Measurements from ENCODE around the gene PMFBP1. TPM values are rescaled to one million over a fixed set of nuclear protein-coding genes. Genes with fewer than 3 reads are reported as not detected.

The PMFBP1 gene
- total and polyA plus RNA-seq, 12 donors = 0.15 to 2.4 (median 0.55) TPM

DNA sequence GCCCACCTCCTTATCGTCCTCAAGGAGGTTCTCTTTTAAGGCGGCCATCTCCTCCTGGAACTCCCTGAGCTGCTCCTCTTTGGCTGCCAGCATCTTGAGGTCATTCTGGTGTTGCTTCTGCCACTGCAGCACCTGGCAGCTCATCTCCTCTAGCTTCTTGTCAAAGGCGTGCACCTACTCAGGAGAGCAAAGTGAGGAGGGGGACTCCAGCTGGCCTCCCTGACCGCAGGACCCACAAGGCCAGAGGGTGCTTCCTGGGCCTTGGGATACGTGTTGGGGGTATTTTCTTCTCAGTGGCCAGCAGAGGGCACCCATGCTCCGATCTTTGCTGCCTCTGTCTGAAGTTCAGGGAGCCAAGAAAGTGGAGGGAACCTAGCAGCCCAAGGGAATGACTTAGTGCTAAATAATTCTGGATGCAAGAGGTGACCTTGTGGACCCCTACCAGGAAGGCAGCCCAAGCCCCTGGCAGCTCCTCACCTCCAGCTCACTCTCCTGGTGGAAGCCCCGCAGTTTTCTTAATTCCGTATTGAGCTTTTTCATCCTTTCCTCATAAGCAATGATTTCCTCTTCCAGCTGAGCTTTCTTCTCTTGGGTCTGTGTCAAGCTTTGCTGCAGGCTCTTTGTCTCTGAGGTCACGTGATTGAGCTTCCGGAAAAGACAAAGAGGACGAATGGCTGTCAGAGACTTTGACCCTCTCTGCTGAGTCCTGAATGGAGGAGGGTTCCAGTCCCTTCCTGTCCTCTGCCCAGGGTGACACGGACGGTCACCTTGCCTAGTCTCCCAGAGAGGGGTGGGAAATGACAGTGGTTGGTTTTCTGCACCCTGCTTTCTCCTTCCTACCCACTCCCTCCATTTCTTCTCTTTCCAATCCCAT, 47.0 kb downstream of the PMFBP1 start:
- Histone ChIP-seq H3K9me3 (replicated peaks in 1 of 3) (no peaks in the 10 kb centered on the region), H3K27me3 (no peaks in the 10 kb centered on the region), H3K4me3 (no peak overlapping the region), H3K36me3 (replicated peaks in 1 of 2) (no peaks in the 10 kb centered on the region), H3K4me1 (replicated peaks in 1 of 2) (peaks cover 0 to 6% of the 10 kb centered on the region in 2 donors), H3K27ac (peak overlapping the region in 3 of 5 donors; percentile 13 to 74 (median 59))
- no peak for TF ChIP-seq POLR2A (IDR thresholded peaks at IDR 0.05)
- peak; percentile 66 to 83 (median 76) for TF ChIP-seq CTCF (IDR thresholded peaks at IDR 0.05)
- intact Hi-C loops (cut with DNase I) = loop anchor here (10.0 kb wide), 1 partner anchor 340 kb away; no protein-coding TSS in a partner anchor
- peak; percentile 69 to 82 (median 72) for DNase-seq
- 29 to 34% (median 32%) methylated on average over 12 to 13 of the region's 13 CpGs for WGBS, 4 donors

DNA sequence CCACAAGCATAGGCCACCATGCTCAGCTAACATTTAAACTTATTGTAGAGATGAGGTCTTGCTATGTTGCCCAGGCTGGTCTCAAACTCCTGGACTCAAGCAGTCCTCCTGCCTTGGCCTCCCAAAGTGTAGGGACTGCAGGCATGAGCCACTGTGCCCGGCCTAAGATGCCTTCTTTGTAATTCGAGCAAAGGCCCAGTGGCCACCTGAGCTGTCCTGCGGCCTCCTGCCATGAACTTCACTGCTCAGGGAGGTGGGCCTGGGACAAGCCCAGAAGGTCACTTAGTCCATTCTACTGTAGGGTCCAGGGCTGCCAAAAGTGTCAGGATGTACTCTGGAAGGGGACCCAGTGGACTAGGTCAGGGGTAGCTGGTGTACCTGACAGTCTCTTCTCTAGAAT, 47.8 kb downstream of the PMFBP1 start:
- Histone ChIP-seq H3K4me1 (replicated peaks in 1 of 2) (peaks cover 0 to 6% of the 10 kb centered on the region in 2 donors), H3K4me3 (no peak overlapping the region), H3K27ac (no peak overlapping the region), H3K27me3 (no peaks in the 10 kb centered on the region), H3K9me3 (replicated peaks in 1 of 3) (no peaks in the 10 kb centered on the region), H3K36me3 (replicated peaks in 1 of 2) (no peaks in the 10 kb centered on the region)
- intact Hi-C loops (cut with DNase I) = loop anchor here (10.0 kb wide), 1 partner anchor 341 kb away; no protein-coding TSS in a partner anchor
- no peak for DNase-seq
- no peak for TF ChIP-seq CTCF (IDR thresholded peaks at IDR 0.05)
- no peak for TF ChIP-seq POLR2A (IDR thresholded peaks at IDR 0.05)
- 63 to 96% (median 91%) methylated on average over 2 to 3 of the region's 3 CpGs; no CpG with 5 or more reads in 1 of the 4 donors for WGBS, 4 donors

DNA sequence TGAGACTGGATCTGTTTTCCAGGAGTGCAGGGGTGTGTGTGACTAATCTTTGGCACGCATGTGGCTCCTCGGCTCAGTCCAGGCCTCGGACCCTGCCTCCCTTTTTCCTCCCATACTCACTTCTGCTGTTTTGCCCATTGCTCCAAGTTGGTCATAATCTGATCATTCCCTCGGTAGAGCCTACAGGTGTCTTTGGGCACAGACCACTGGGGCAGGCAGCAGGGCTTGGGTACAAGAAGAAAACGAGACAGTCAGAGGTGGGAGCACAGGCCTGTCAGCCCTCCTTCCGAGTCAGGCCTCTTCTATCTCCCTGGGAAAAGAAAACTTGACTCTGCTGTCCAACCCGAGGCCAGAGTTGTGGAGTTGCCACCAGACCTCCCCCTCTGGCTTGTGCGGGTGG, 48.5 kb downstream of the PMFBP1 start:
- H3K9me3 ChIP-seq (replicated peaks in 1 of 3) = no peaks in the 10 kb centered on the region
- H3K4me3 ChIP-seq = no peak overlapping the region
- H3K27ac ChIP-seq = no peak overlapping the region
- H3K4me1 ChIP-seq (replicated peaks in 1 of 2) = peaks cover 0 to 6% of the 10 kb centered on the region in 2 donors
- DNase-seq = no peak
- no peaks in the 10 kb centered on the region for H3K36me3 ChIP-seq (replicated peaks in 1 of 2)
- 55 to 79% (median 77%) methylated on average over 8 of the region's 8 CpGs for WGBS, 4 donors
- no peak for TF ChIP-seq POLR2A (IDR thresholded peaks at IDR 0.05)
- TF ChIP-seq CTCF (IDR thresholded peaks at IDR 0.05) = no peak
- intact Hi-C loops (cut with DNase I) = loop anchor here (10.0 kb wide), 1 partner anchor 341 kb away; no protein-coding TSS in a partner anchor
- H3K27me3 ChIP-seq = no peaks in the 10 kb centered on the region

- Histone ChIP-seq H3K9me3 (replicated peaks in 1 of 3) (no peaks in the 10 kb centered on the region), H3K4me1 (replicated peaks in 1 of 2) (peaks cover 0 to 6% of the 10 kb centered on the region in 2 donors), H3K36me3 (replicated peaks in 1 of 2) (no peaks in the 10 kb centered on the region), H3K27ac (no peak overlapping the region), H3K27me3 (no peaks in the 10 kb centered on the region), H3K4me3 (no peak overlapping the region)
- intact Hi-C loops (cut with DNase I) = loop anchor here (10.0 kb wide), 1 partner anchor 342 kb away; no protein-coding TSS in a partner anchor
- WGBS, 4 donors = 83 to 94% (median 84%) methylated on average over 10 to 11 of the region's 11 CpGs
- no peak for DNase-seq
- no peak for TF ChIP-seq CTCF (IDR thresholded peaks at IDR 0.05)
- TF ChIP-seq POLR2A (IDR thresholded peaks at IDR 0.05) = no peak
These were observed 49.0 kb downstream of the PMFBP1 start for GRCh38 chr16:72122916-72123315.

Measured in adrenal gland (tissue), 12 donors.